HG03196 (cell line): ENCODE results near the gene CHST3.
"Not testable (repeated sequence)": the region's sequence is repeated elsewhere in the genome, so short reads cannot be mapped to it uniquely, and the experiment has no call there.

Experiments used
- ATAC-seq: cut with Tn5 transposase; IDR thresholded peaks from one replicate; pipeline ENCODE4 v1.9.1; 2021; ENCODE audit not compliant: unreplicated experiment

CHST3 gene

GRCh38 chr10:71988895-71989294 is 24.7 kb downstream of the CHST3 start:
- ATAC-seq = not testable (repeated sequence)

DNA sequence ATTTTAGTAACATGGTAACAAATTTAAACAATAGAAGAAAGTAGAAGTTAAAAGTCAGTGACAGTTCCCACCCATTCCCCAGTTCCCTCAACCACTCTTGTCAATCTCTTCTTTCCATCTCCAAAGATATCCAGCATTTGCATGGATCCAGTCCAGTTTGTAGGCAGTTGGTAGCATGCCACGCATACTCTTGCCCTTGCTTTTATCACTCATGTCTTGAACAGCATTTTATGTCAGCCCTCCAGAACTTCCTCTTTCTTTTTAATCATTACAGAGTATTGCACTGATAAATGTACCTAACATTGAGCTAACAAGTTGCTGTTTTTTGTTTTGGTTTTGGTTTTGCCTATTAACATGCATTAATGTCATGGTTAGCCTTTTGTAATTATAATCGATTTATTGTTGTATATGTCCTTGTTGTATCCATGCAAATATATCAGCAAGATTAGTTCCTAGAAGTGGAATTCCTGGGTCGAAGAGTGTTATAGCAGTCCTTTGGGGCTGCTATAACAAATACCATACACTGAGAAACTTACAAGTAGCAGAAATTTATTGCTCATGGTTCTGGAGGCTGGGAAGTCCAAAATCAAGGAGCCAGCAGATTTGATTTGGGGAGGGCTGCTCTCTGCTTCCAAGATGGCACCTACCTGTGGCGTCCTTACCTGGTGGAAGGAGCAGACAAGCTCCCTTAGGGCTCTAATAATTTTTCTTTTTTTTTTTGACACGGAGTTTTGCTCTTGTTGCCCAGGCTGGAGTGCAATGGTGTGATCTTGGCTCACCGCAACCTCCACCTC is 25.7 kb downstream of the CHST3 start:
- ATAC-seq = no peak

- no peak for ATAC-seq
These were observed 26.6 kb downstream of the CHST3 start for GRCh38 chr10:71990706-71991269.

DNA sequence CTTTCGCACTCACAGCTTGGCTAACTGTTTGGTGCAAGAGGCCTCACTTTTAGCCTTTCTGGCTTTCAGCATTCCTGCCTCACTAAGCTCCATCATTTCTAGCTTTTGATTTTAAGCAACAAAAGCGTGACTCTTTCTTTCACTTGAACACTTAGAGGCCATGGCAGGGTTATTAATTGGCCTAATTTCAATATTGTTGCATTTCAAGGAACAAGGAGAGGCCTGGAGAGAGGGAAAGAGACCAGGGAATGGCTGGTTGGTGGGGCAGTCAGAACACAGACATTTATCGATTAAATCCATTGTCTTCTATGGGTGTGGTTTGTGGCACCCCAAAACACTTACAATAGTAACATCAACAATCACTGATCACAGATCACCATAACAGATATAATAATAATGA is 31.3 kb downstream of the CHST3 start:
- no peak for ATAC-seq

DNA sequence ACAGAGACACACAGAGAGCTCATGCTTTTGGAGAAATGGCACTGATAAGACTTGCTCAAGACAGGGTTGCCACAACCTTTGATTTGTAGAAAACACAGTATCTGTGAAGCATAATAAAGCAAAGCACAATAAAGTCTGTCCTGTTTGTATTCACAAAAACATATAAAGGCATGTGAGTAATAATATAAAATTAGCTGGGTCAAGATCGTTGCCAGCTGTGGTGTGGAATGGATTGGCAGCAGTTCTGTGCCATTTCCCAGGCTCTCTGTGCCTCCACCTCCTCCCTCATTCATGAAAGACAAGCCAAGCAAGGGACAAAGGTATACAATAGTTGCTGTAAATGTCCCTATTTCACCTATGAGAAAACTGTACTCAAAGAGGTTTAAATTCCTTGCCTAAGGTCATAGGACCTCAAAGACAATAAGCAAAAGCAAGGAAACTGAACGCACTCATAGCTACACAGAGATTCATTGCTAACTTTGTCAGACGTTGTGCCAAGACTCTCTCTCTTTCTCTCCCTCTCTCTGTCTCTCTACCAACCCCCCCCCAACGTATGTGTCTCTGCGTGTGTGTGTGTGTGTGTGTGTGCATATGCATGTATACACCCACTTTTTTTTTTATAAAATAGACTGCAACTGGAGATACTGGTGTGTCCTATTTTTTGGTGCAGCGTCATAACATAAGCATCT is 31.8 kb downstream of the CHST3 start:
- no peak for ATAC-seq

DNA sequence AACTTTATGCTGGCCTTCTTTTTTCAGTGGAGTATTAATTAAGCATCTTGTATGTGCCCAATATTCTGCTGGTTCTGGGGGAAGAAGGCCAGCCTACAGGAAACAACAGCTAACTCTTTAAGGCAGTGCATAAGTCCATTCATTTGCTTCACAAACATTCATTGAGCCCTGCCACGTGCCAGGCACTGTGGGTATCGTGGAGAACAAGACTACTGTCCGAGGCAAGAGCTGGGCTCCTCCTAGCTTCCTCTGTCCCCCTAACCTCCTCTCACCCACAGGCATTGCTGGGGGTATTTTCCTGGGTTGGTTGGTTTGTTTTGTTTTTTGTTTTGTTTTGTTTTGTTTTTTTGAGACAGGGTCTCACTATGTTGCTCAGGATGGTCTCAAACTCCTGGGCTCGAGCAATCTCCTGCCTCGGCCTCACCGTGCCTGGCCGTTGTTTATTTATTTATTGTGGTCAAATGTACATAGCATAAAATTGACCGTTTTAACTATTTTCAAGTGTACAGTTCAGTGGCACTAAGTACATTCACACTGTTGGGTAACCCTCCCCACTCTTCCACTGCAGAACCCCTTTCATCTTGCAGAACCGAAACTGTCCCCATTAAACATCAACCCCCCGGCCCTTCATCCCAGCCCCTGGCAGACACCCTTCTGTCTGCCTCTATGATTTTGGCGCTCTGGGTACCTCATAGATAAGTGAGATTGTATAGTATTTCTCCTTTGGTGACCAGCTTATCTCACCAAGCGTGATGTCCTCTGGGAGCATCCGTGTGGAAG is 32.6 kb downstream of the CHST3 start:
- no peak for ATAC-seq

DNA sequence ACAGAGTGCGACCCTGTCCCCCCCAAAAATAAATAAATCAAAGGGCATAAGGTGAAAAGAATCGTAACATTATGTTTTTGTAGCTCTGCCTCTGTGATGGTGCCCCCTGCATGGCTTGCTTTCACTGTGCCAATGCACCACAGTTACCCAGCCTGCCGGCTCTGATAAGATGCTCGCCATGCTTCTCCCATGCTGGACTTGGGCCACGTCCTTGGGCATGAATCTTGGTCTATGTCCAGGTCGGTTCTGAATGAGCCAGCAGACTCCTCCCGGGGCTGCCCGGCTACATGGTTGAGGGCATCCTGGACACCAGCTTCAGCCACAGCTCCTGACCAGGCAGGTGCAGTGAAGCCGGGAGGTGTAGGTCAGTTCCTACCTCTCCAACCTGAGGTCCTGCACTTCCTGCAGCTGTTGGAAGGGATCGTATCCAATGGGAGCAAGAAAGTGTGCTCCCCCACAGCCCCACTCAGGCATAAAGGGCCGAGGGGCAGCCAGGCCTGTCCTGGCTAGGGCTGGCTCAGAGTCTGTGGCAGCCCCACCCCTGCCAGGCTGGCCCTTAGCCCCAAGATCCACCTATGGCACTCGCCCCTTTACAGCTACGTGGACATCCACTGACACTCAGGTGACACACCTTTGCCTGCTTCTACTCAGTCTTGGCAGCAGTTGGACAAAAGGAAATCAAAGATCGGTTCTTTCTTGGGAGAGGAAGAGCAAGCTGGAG is 34.1 kb downstream of the CHST3 start:
- no peak for ATAC-seq

DNA sequence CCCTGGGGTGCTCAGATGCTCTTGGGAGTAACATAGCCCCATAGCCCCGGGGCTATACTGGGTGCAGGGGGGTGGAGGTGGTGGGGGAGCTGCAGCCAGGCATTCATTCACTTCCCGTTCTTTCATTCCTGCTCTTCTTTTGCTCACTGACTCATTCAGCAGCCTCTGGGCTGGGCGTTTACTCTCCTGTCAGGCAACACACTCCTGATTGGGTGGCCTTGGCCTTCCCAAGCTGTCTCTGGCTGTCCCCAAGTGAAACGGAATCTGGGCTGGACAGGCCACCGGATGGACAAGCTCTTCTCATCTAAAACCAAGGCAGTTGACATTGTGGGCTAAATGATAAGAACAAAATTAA is 34.6 kb downstream of the CHST3 start:
- ATAC-seq = no peak

- no peak for ATAC-seq
These were observed 35.3 kb downstream of the CHST3 start for GRCh38 chr10:71999360-72000072.

DNA sequence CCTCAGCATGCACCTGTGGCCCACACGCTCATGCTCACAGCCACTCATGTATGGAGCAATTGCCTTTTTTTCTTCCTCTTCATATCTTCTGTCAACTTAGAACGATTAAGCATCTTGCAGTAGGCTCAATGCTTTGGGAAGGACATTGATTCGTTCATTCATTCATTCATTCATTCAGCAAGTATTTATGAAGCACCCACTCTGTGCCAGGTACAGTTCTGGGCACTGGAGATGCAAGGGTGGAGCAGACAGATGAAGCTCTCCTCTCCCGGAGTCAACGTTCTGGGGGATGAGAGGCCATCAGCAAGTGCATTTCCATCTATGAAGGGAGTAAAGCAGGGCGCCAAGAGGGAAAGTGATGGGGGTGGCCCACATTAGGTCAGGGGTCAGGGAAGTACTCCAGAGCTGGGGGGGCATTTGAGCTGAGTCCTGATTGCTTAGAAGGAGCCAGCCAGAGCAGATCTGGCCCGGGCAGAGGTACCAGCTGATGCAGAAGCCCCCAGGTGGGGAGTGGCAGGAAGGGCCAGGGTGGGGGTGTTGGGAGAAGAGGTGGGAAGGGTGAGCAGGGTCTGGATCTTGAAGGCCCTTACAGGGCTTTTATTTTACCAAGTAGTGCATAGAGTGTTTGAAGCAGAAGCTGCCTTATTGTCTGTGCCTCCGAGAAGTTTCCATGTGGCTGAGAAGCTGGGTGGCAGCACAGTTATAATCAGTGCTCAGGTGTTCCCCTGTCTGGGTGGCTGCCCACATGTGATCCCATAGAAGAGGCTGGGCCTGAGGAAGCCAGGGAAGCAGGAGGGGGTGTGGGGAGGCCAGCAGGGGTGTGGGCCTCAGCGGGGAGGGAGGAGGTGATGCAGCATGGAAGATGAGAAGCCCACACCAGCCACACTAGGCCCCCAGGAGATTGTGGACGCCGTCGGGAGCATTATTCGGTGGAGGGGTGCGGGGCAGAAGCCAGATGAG is 36.2 kb downstream of the CHST3 start:
- ATAC-seq = no peak

DNA sequence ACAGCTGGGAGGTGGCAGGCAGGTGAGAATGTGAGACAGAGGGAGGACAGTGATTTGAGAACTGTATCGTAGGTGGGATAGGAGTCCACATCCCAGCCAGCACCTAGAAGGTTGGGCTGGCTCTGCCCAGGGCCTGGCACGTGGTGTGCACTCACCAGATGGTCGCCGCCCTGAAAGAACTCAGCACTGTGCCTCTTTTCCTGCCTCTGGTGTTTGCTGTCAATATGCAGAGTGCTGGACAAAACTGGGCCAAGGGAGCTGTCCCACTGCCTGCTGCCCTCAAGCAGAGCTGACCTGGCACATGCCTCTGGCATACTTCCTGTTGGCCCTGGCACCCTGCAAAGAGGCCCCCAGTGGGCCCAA is 36.8 kb downstream of the CHST3 start:
- ATAC-seq = no peak

DNA sequence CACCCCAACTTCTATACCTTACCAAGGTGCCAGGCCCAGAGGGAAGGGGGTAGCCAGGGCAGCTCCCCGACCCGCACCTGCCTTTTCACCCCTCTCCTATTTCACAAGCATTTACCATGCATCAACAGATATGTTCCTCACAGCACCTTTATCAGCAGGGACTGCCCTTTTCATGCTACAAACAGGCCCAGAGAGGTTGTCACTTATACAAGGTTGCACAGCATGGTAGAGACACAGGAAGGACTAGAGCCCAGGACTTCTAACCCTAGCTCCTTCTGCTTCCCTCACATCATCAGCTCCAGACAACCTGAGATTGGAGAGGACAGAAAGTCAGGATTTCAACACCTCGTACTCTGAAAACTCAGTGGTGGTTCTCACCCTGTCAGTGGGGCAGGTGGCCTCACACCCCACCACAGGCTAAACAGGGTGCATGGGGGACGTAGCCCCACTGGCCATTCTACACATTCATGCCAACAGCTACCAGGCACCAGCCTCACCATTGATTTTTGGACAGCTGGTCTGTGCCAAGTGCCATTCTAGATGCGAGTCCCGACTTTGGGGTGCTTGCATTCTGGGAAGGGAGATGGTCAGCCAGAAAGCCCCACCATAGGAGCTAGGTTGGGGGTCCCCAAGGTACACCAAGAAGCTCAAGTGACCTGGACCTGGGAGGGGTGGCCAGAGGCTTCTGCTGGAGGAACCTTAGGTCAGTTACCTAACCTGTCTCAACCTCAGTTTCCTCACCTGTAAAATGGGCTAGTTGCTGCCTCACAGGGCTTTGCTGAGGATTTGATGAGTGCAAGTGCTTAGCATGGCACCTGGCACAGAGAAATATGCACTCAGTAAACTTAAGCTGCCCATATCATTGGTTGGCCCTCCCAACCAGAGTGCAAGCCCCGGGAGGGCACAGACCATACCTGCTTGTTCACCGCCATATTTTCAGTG is 38.4 kb downstream of the CHST3 start:
- ATAC-seq = no peak

DNA sequence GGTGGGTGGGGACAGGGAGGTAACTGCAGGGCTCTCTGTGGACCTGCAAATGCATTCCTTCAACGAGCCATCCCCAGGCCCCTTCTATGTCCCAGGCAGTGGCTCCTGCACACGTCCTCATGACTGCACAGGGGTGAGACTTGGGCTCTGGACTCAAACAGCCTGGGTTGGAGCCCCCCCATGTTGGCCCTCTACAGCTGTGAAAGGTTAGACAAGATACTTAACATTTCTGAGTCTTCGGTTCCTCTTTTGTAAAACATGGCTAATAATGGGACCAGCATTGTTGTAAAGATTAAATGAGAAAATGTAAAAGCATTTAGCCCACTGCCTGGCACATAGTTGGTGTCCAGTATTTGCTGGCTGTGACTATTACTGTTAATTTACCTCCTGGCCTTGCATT is 41.8 kb downstream of the CHST3 start:
- ATAC-seq = no peak

- ATAC-seq = no peak
These were observed 43.2 kb downstream of the CHST3 start for GRCh38 chr10:72007246-72007892.

DNA sequence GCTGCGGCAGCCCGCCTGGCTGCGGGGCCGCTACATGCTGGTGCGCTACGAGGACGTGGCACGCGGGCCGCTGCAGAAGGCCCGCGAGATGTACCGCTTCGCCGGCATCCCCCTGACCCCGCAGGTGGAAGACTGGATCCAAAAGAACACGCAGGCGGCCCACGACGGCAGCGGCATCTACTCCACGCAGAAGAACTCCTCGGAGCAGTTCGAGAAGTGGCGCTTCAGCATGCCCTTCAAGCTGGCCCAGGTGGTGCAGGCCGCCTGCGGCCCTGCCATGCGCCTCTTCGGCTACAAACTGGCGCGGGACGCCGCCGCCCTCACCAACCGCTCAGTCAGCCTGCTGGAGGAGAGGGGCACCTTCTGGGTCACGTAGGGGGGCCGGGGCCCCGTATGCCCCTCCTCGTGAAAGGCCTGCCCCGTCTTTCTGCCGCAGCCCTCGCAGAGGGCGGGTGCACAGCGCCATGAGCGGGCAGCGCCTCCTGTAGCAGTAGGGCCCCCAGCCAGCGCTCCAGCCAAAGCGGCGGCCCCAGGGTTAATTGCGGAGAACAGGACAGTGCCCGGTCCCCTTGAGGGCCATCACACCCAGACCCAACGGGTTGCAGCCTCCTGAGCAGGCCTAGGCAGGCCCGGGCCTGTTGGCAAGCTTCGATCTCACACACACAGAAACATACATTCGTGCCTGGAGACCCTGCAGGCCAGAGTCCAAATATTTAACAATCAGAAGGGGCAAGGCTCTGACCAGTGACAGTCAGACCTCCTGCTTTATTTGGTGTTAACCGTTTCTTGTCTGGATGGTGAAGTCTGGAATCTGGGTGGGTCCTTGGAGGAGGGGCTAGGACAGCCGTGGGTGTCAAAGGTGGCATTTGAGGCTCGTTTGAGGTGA is 44.1 kb downstream of the CHST3 start:
- ATAC-seq = no peak

DNA sequence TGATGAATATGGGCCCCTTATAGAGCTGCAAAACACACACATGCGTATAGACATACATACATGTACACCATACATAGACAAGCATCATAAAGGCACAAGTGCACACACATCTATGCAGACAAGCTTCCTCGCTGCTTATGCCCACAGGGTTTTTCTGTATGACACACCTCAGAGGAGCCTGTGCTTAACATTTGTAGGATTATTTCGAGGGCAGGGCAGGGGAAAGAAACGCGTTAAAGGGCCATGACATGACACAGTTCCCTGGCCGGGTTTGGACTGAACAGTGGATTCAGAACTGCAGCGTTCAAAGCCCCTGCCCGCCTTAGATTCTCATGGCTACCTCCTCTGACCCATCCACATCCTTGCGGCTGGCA is 44.8 kb downstream of the CHST3 start:
- no peak for ATAC-seq
